ENCODE measurements around the gene NAGS.

The NAGS gene

DNA sequence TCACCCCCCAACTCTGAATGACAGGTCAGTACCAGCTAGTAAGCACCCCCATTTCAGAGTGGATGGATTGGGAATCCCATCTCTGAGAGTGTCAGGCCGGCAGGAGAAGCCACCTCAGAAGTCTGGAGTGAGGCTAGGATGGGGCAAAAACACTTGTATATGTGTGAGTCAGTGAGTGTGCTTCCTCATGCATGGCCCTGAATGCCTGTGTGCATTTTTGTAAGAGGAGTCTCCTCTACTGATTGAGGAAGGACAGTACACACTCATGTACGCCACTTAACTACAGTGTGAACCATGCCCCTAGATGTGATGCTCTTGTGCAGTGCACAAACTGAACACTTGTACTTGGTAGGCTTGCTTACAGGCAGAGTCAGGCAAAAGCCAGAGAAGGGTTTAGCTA, 22.3 kb upstream of the NAGS start:
- Histone ChIP-seq H3K9me3 (ENCODE audit: insufficient read depth, low read length) (no peaks in the 10 kb centered on the region), H3K36me3 (replicated peaks; ENCODE audit: low read depth, low read length) (no peaks in the 10 kb centered on the region), H3K79me2 (ENCODE audit: low read length) (no peaks in the 10 kb centered on the region), H3K4me2 (ENCODE audit: low read length) (no peak overlapping the region), H3K27ac (ENCODE audit: low read length) (no peak overlapping the region), H2AFZ (ENCODE audit: low read depth, low read length) (no peak overlapping the region), H3K9ac (ENCODE audit: low read length) (no peak overlapping the region), H3K4me1 (ENCODE audit: low read length) (no peaks in the 10 kb centered on the region), H4K20me1 (ENCODE audit: insufficient read depth, low read length) (no peaks in the 10 kb centered on the region), H3K27me3 (ENCODE audit: low read depth, low read length) (0 out of 2 replicates have a peak, but pooled peaks cover 3% of the 10 kb centered on the region), H3K4me3 (ENCODE audit: low read length) (no peak overlapping the region)
- TF ChIP-seq EZH2phosphoT487 (IDR thresholded peaks at IDR 0.05; ENCODE audit: low read depth) = no peak
- TF ChIP-seq, protein P1, sequence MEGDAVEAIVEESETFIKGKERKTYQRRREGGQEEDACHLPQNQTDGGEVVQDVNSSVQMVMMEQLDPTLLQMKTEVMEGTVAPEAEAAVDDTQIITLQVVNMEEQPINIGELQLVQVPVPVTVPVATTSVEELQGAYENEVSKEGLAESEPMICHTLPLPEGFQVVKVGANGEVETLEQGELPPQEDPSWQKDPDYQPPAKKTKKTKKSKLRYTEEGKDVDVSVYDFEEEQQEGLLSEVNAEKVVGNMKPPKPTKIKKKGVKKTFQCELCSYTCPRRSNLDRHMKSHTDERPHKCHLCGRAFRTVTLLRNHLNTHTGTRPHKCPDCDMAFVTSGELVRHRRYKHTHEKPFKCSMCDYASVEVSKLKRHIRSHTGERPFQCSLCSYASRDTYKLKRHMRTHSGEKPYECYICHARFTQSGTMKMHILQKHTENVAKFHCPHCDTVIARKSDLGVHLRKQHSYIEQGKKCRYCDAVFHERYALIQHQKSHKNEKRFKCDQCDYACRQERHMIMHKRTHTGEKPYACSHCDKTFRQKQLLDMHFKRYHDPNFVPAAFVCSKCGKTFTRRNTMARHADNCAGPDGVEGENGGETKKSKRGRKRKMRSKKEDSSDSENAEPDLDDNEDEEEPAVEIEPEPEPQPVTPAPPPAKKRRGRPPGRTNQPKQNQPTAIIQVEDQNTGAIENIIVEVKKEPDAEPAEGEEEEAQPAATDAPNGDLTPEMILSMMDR (IDR thresholded peaks at IDR 0.05; ENCODE audit: low read depth, low read length) = no peak

DNA sequence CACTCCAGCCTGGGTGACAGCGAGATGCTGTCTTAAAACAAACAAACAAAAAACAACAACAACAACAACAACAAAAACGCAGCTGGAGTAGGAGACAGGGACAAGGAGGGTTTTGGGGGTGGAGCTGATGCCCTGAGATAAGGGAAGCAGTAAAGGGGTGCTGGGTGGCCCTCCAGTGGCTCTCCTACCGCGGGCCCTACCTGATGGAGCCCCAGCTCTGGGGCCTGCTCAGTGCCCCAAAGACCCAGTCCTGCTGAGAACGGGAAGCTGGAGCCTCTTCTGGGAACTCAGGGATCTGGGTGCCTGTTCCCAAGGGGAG, 21.3 kb upstream of the NAGS start:
- H3K27ac ChIP-seq (ENCODE audit: low read length) = no peak overlapping the region
- H3K4me3 ChIP-seq (ENCODE audit: low read length) = no peak overlapping the region
- no peak overlapping the region for H3K9ac ChIP-seq (ENCODE audit: low read length)
- no peaks in the 10 kb centered on the region for H3K79me2 ChIP-seq (ENCODE audit: low read length)
- H3K4me1 ChIP-seq (ENCODE audit: low read length) = no peaks in the 10 kb centered on the region
- H4K20me1 ChIP-seq (ENCODE audit: insufficient read depth, low read length) = no peaks in the 10 kb centered on the region
- no peak overlapping the region for H3K4me2 ChIP-seq (ENCODE audit: low read length)
- no peaks in the 10 kb centered on the region for H3K36me3 ChIP-seq (replicated peaks; ENCODE audit: low read depth, low read length)
- no peak for TF ChIP-seq EZH2phosphoT487 (IDR thresholded peaks at IDR 0.05; ENCODE audit: low read depth)
- TF ChIP-seq, protein P1 (IDR thresholded peaks at IDR 0.05; ENCODE audit: low read depth, low read length) = no peak
- no peaks in the 10 kb centered on the region for H3K9me3 ChIP-seq (ENCODE audit: insufficient read depth, low read length)
- 0 out of 2 replicates have a peak, but pooled peaks cover 3% of the 10 kb centered on the region for H3K27me3 ChIP-seq (ENCODE audit: low read depth, low read length)
- no peak overlapping the region for H2AFZ ChIP-seq (ENCODE audit: low read depth, low read length)

DNA sequence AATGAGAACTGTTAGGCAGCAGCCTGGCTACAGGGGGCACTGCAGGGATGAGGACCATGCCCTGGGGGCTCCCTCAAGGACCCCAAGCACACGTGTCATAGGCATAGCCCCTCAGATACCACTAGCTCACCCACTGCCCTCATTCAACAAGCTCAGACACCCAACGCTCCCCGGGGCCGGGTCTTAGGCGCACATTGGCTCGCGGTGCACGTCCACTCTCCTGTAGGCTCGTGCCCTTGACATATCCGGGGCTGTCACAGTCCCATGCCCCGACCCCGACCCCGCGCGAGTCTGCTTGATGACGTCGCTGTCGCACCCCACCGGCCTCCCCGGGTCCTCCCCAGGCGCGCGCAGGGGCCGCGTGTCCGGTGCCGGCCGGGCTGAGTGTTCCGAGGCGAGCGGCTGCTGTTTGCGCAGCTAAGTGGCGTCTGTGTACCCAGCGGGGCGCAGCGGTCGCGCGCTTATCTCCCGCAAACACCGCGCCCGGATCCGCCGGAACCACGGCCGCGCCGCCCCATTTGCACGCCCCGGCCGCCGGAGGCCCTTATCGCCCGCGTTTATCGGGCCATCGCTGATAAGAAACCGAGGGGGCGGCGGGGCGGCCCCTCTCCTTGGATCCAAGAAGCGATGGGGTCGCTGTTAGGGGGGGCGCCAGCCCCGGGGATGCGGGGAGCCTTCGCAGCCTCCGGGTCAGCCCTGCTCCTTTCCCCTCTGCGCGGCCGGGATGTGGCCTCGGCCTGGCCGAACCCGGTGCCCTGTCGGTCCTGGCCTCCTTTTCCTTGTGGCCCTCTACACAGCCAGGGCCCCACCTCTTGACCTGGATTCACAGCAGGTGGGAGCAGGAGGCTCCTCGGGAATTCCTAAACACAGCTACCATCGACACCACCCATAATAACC, 20.7 kb upstream of the NAGS start:
- no peak overlapping the region for H2AFZ ChIP-seq (ENCODE audit: low read depth, low read length)
- H4K20me1 ChIP-seq (ENCODE audit: insufficient read depth, low read length) = no peaks in the 10 kb centered on the region
- no peaks in the 10 kb centered on the region for H3K36me3 ChIP-seq (replicated peaks; ENCODE audit: low read depth, low read length)
- no peaks in the 10 kb centered on the region for H3K4me1 ChIP-seq (ENCODE audit: low read length)
- H3K9ac ChIP-seq (ENCODE audit: low read length) = no peak overlapping the region
- no peak overlapping the region for H3K27ac ChIP-seq (ENCODE audit: low read length)
- 0 out of 2 replicates have a peak, but pooled peaks cover 3% of the 10 kb centered on the region for H3K27me3 ChIP-seq (ENCODE audit: low read depth, low read length)
- H3K4me2 ChIP-seq (ENCODE audit: low read length) = no peak overlapping the region
- H3K4me3 ChIP-seq (ENCODE audit: low read length) = no peak overlapping the region
- no peaks in the 10 kb centered on the region for H3K79me2 ChIP-seq (ENCODE audit: low read length)
- no peak for TF ChIP-seq EZH2phosphoT487 (IDR thresholded peaks at IDR 0.05; ENCODE audit: low read depth)
- TF ChIP-seq, protein P1 (IDR thresholded peaks at IDR 0.05; ENCODE audit: low read depth, low read length) = no peak; the same call in 1 of the 2 replicates
- no peaks in the 10 kb centered on the region for H3K9me3 ChIP-seq (ENCODE audit: insufficient read depth, low read length)

DNA sequence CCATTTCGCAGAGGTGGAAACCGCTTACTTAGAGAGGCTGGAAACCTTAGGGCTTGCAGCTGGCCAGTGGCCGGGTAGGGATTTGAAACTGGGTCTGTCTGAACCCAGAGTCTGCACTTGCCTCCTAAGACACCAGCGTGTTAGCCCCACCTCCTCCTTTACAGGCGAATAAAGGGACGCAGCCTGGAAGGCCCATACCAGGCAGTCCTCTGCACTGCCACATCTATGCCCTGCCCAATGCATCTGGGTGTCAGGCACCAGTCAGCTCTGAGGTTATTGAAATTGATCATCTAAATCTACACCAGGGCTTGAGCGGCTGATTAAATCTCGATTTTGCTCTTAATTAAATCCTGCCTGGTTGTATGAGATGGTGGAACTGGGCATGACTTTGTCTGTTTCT, 19.9 kb upstream of the NAGS start:
- Histone ChIP-seq H3K9ac (ENCODE audit: low read length) (no peak overlapping the region), H4K20me1 (ENCODE audit: insufficient read depth, low read length) (no peaks in the 10 kb centered on the region), H3K4me3 (ENCODE audit: low read length) (no peak overlapping the region), H3K27me3 (ENCODE audit: low read depth, low read length) (0 out of 2 replicates have a peak, but pooled peaks cover 3% of the 10 kb centered on the region), H3K36me3 (replicated peaks; ENCODE audit: low read depth, low read length) (no peaks in the 10 kb centered on the region), H3K4me1 (ENCODE audit: low read length) (no peaks in the 10 kb centered on the region), H3K4me2 (ENCODE audit: low read length) (no peak overlapping the region), H3K79me2 (ENCODE audit: low read length) (no peaks in the 10 kb centered on the region), H3K9me3 (ENCODE audit: insufficient read depth, low read length) (no peaks in the 10 kb centered on the region), H2AFZ (ENCODE audit: low read depth, low read length) (no peak overlapping the region), H3K27ac (ENCODE audit: low read length) (no peak overlapping the region)
- TF ChIP-seq, protein P1 (IDR thresholded peaks at IDR 0.05; ENCODE audit: low read depth, low read length) = no peak
- no peak for TF ChIP-seq EZH2phosphoT487 (IDR thresholded peaks at IDR 0.05; ENCODE audit: low read depth)

Measured in OCI-LY3 (cell line).